Activated naive CD4-positive, alpha-beta T cell treated with Interleukin-2 at 50 U/mL for 16 hours (primary cell): Measurements from ENCODE around the gene TAS2R1.

Experiments used
- DNase-seq: peaks from one replicate; pipeline ENCODE4 v3.0.0-alpha.2; 2020

TAS2R1 gene

GRCh38 chr5:9630251-9630650, at the start of gene TAS2R1:
TSS of gene TAS2R1 (minus strand) at chr5:9630351. CDS start at chr5:9630032, 319 bp downstream.
- no peak for DNase-seq

- DNase-seq, result no peak
Observed at GRCh38 chr5:9670371-9670770, 40.2 kb upstream of the TAS2R1 start.

GRCh38 chr5:9667906-9668305, 37.8 kb upstream of the TAS2R1 start:
- no peak for DNase-seq

- DNase-seq, result no peak
Observed at GRCh38 chr5:9663891-9664290, 33.7 kb upstream of the TAS2R1 start.

GRCh38 chr5:9661316-9662015, 31.3 kb upstream of the TAS2R1 start:
- DNase-seq, result no peak

GRCh38 chr5:9658706-9659105, 28.6 kb upstream of the TAS2R1 start:
- no peak for DNase-seq

GRCh38 chr5:9657819-9658218, 27.7 kb upstream of the TAS2R1 start:
- DNase-seq, result no peak

- DNase-seq, result no peak
Observed at GRCh38 chr5:9655641-9656040, 25.5 kb upstream of the TAS2R1 start.

- no peak for DNase-seq
Observed at GRCh38 chr5:9654886-9655285, 24.7 kb upstream of the TAS2R1 start.

GRCh38 chr5:9653811-9654210, 23.7 kb upstream of the TAS2R1 start:
- no peak for DNase-seq

- no peak for DNase-seq
Observed at GRCh38 chr5:9653061-9653460, 22.9 kb upstream of the TAS2R1 start.

GRCh38 chr5:9652295-9652694, 22.1 kb upstream of the TAS2R1 start:
- no peak for DNase-seq

GRCh38 chr5:9646843-9647242, 16.7 kb upstream of the TAS2R1 start:
- no peak for DNase-seq

GRCh38 chr5:9644630-9645029, 14.5 kb upstream of the TAS2R1 start:
- DNase-seq, result no peak

GRCh38 chr5:9642621-9643020, 12.5 kb upstream of the TAS2R1 start:
- no peak for DNase-seq

GRCh38 chr5:9641806-9642355, 11.7 kb upstream of the TAS2R1 start:
- no peak for DNase-seq

GRCh38 chr5:9632495-9632894, 2.3 kb upstream of the TAS2R1 start:
- DNase-seq, result no peak

GRCh38 chr5:9627541-9627940, 2.6 kb downstream of the TAS2R1 start:
- no peak for DNase-seq

- no peak for DNase-seq
Observed at GRCh38 chr5:9626955-9627354, 3.2 kb downstream of the TAS2R1 start.

GRCh38 chr5:9625731-9626130, 4.4 kb downstream of the TAS2R1 start:
- no peak for DNase-seq

GRCh38 chr5:9625286-9625685, 4.9 kb downstream of the TAS2R1 start:
- no peak for DNase-seq

GRCh38 chr5:9624196-9624947, 5.8 kb downstream of the TAS2R1 start:
- no peak for DNase-seq

GRCh38 chr5:9623661-9624060, 6.5 kb downstream of the TAS2R1 start:
- DNase-seq, result no peak

GRCh38 chr5:9622971-9623421, 7.2 kb downstream of the TAS2R1 start:
- DNase-seq, result no peak
